ENCODE results near the gene NIT1. TPM values are rescaled to one million over a fixed set of nuclear protein-coding genes. Genes with fewer than 3 reads are reported as not detected.
A peak's percentile ranks its signal among the peaks of the same experiment; 100 is the strongest.

NIT1 gene
- total RNA-seq, 1 experiment from 2014 or later = 39.6 TPM

GRCh38 chr1:161157867-161158266, 40.0 kb downstream of the NIT1 start:
- H2BK12ac ChIP-seq (ENCODE audit: insufficient read length, low read depth, low read length) = no peak overlapping the region
- no peak overlapping the region for H2AK5ac ChIP-seq (ENCODE audit: insufficient read length, low read length)
- H4K5ac ChIP-seq (ENCODE audit: insufficient read length, low read depth, low read length) = no peak overlapping the region
- H4K8ac ChIP-seq (replicated peaks; ENCODE audit: insufficient read length, low read depth, low read length) = no peak overlapping the region
- TF ChIP-seq, protein P1, sequence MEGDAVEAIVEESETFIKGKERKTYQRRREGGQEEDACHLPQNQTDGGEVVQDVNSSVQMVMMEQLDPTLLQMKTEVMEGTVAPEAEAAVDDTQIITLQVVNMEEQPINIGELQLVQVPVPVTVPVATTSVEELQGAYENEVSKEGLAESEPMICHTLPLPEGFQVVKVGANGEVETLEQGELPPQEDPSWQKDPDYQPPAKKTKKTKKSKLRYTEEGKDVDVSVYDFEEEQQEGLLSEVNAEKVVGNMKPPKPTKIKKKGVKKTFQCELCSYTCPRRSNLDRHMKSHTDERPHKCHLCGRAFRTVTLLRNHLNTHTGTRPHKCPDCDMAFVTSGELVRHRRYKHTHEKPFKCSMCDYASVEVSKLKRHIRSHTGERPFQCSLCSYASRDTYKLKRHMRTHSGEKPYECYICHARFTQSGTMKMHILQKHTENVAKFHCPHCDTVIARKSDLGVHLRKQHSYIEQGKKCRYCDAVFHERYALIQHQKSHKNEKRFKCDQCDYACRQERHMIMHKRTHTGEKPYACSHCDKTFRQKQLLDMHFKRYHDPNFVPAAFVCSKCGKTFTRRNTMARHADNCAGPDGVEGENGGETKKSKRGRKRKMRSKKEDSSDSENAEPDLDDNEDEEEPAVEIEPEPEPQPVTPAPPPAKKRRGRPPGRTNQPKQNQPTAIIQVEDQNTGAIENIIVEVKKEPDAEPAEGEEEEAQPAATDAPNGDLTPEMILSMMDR (conservative IDR thresholded peaks at IDR 0.05) = no peak
- H2BK20ac ChIP-seq (ENCODE audit: low read depth, low read length, poor library complexity, severe bottlenecking) = no peak overlapping the region
- no peak overlapping the region for H3K9ac ChIP-seq (ENCODE audit: extremely low read depth, insufficient read length, low read length)
- peaks cover 5% of the 10 kb centered on the region for H3K23me2 ChIP-seq (ENCODE audit: insufficient read length, low read depth, low read length, poor library complexity, severe bottlenecking)
- H3K27me3 Mint-ChIP-seq (ENCODE audit: low read depth) = no peaks in the 10 kb centered on the region; the same call in 1 of the 2 replicates
- H2BK15ac ChIP-seq (ENCODE audit: low read depth, low read length) = no peak overlapping the region
- peak overlapping the region in 1 of 2 experiments; percentile 89; a peak in 2 of 5 replicates for H3K4me3 Mint-ChIP-seq
- no peaks in the 10 kb centered on the region for H3K4me1 ChIP-seq (ENCODE audit: insufficient read depth, low read length)
- peaks cover 25 to 27% of the 10 kb centered on the region in 2 experiments for H3K4me1 Mint-ChIP-seq
- H3K14ac ChIP-seq (ENCODE audit: insufficient read depth, low read length) = no peak overlapping the region
- no peaks in the 10 kb centered on the region for H3K79me1 ChIP-seq (ENCODE audit: insufficient read depth, low read depth, low read length, poor library complexity, severe bottlenecking)
- H3K9me3 ChIP-seq (ENCODE audit: control insufficient read depth, low read depth, low read length) = no peaks in the 10 kb centered on the region
- no peak for DNase-seq
- no peak overlapping the region for H2AFZ ChIP-seq (ENCODE audit: low read length)
- H2BK120ac ChIP-seq (ENCODE audit: low read depth, low read length, poor library complexity, severe bottlenecking) = no peak overlapping the region
- no peak overlapping the region for H3K56ac ChIP-seq (ENCODE audit: insufficient read length, low read depth, low read length)
- no peak overlapping the region for H4K91ac ChIP-seq (ENCODE audit: insufficient read length, low read depth, low read length)
- no peak overlapping the region for H3K4ac ChIP-seq (ENCODE audit: low read depth, low read length)
- H3K4me2 ChIP-seq (ENCODE audit: insufficient read depth, insufficient read length, low read length) = no peak overlapping the region
- peaks cover 21 to 43% (median 37%) of the 10 kb centered on the region in 3 experiments for H3K36me3 Mint-ChIP-seq (ENCODE audit: insufficient read depth in 1 of 3, low read depth in 3 of 3)
- H3K9me3 Mint-ChIP-seq = no peaks in the 10 kb centered on the region
- WGBS (ENCODE audit: extremely low coverage, insufficient read length, low lambda C conversion rate) = no CpG with 5 or more reads among the region's 1 CpG
- no peaks in the 10 kb centered on the region for H3K27me3 ChIP-seq (ENCODE audit: insufficient read depth, low read length)
- no peak overlapping the region for H3K18ac ChIP-seq (ENCODE audit: insufficient read length, low read depth, low read length)
- no peak overlapping the region for H3T11ph ChIP-seq (ENCODE audit: low read length)
- H3K27ac Mint-ChIP-seq = no peak overlapping the region
- no peak overlapping the region for H2BK5ac ChIP-seq (ENCODE audit: insufficient read length, low read length)
- H3K27ac ChIP-seq (ENCODE audit: insufficient read length, low read depth, low read length) = no peak overlapping the region
- H4K20me1 ChIP-seq (ENCODE audit: control insufficient read depth, insufficient read depth, insufficient read length) = no peaks in the 10 kb centered on the region
- H3K79me2 ChIP-seq (ENCODE audit: insufficient read depth, low read length) = no peaks in the 10 kb centered on the region
- no peak overlapping the region for H3K23ac ChIP-seq (ENCODE audit: insufficient read length, low read depth, low read length)
